AG10803 (cell line): ENCODE data around the gene MBNL2.

ENCODE experiments used
- DNase-seq: peaks from one replicate; pipeline ENCODE4 v3.0.0; 2010; ENCODE audit warnings: low read depth
- H3K4me3 ChIP-seq: 2 replicates; pipeline ENCODE4 v1.5.1; 2011; ENCODE audit warnings: mild to moderate bottlenecking, low read length, control low read depth
- CTCF ChIP-seq: conservative IDR thresholded peaks from 2 replicates; pipeline ENCODE4 v1.5.1; 2011; ENCODE audit warnings: mild to moderate bottlenecking, low read length, control low read depth, inconsistent platforms

The MBNL2 gene

GRCh38 chr13:97325738-97326137, 103.6 kb downstream of the MBNL2 start:
- H3K4me3 ChIP-seq, result no peak overlapping the region
- no peak for TF ChIP-seq CTCF
- no peak for DNase-seq

- DNase-seq, result no peak
- H3K4me3 ChIP-seq, result no peak overlapping the region
- no peak for TF ChIP-seq CTCF
Measured at GRCh38 chr13:97327086-97327485, 105.0 kb downstream of the MBNL2 start.

GRCh38 chr13:97327506-97328221, 105.5 kb downstream of the MBNL2 start:
- TF ChIP-seq CTCF, result no peak
- no peak overlapping the region for H3K4me3 ChIP-seq
- no peak for DNase-seq

GRCh38 chr13:97328222-97328790, 106.2 kb downstream of the MBNL2 start:
- TF ChIP-seq CTCF, result no peak
- DNase-seq, result peak; percentile 90
- H3K4me3 ChIP-seq, result no peak overlapping the region

GRCh38 chr13:97329331-97329730, 107.2 kb downstream of the MBNL2 start:
- DNase-seq, result peak; percentile 40
- H3K4me3 ChIP-seq, result no peak overlapping the region
- TF ChIP-seq CTCF, result no peak

GRCh38 chr13:97330448-97330847, 108.3 kb downstream of the MBNL2 start:
- H3K4me3 ChIP-seq, result no peak overlapping the region
- TF ChIP-seq CTCF, result no peak
- DNase-seq, result no peak

GRCh38 chr13:97332742-97333141, 110.6 kb downstream of the MBNL2 start:
- TF ChIP-seq CTCF, result no peak
- peak; percentile 55 for DNase-seq
- H3K4me3 ChIP-seq, result no peak overlapping the region
